BLaER1 (cell line): ENCODE data around the gene PFKP.

Source experiments
- H3K27ac ChIP-seq: shearing (Covaris generic); formaldehyde crosslinking; 2 replicates; pipeline ENCODE4 v1.8.1; 2022
- H3K27me3 ChIP-seq: shearing (Covaris generic); formaldehyde crosslinking; 2 replicates; pipeline ENCODE4 v1.8.1; 2022
- H3K36me3 ChIP-seq: shearing (Covaris generic); formaldehyde crosslinking; 2 replicates; pipeline ENCODE4 v1.8.1; 2022
- H3K4me1 ChIP-seq: shearing (Covaris generic); formaldehyde crosslinking; 2 replicates; pipeline ENCODE4 v1.8.1; 2022
- H3K4me2 ChIP-seq: shearing (Covaris generic); formaldehyde crosslinking; 2 replicates; pipeline ENCODE4 v1.8.1; 2022
- H3K4me3 ChIP-seq: shearing (Covaris generic); formaldehyde crosslinking; 2 replicates; pipeline ENCODE4 v1.8.1; 2022
- H3K9ac ChIP-seq: shearing (Covaris generic); formaldehyde crosslinking; 2 replicates; pipeline ENCODE4 v1.8.1; 2022
- H3K9me3 ChIP-seq: shearing (Covaris generic); formaldehyde crosslinking; 2 replicates; pipeline ENCODE4 v1.8.1; 2022
- H4K20me1 ChIP-seq: shearing (Covaris generic); formaldehyde crosslinking; 2 replicates; pipeline ENCODE4 v1.8.1; 2022
- Cebpa-rat ChIP-seq: shearing (Covaris generic); IDR thresholded peaks from 2 replicates; pipeline ENCODE4 v1.8.1; 2022

Gene PFKP

GRCh38 chr10:3077509-3077908 is 10.2 kb downstream of the PFKP start:
- Histone ChIP-seq H3K4me3 (no peak overlapping the region), H3K9me3 (no peaks in the 10 kb centered on the region), H3K4me1 (peaks cover 54% of the 10 kb centered on the region), H3K4me2 (no peak overlapping the region), H3K9ac (no peak overlapping the region), H3K27me3 (no peaks in the 10 kb centered on the region), H3K36me3 (peaks cover 81% of the 10 kb centered on the region), H3K27ac (no peak overlapping the region), H4K20me1 (peaks cover 99% of the 10 kb centered on the region)
- no peak for TF ChIP-seq Cebpa-rat

- H4K20me1 ChIP-seq: peaks cover 99% of the 10 kb centered on the region
- TF ChIP-seq Cebpa-rat: no peak
- no peaks in the 10 kb centered on the region for H3K27me3 ChIP-seq
- peaks cover 81% of the 10 kb centered on the region for H3K36me3 ChIP-seq
- H3K9me3 ChIP-seq: no peaks in the 10 kb centered on the region
- no peak overlapping the region for H3K4me3 ChIP-seq
- peak overlapping the region; percentile 3; the same call in 1 of the 2 replicates for H3K4me2 ChIP-seq
- no peak overlapping the region for H3K9ac ChIP-seq
- no peak overlapping the region for H3K27ac ChIP-seq
- peaks cover 49% of the 10 kb centered on the region for H3K4me1 ChIP-seq
Measured at GRCh38 chr10:3077940-3078630, 10.7 kb downstream of the PFKP start.

- no peaks in the 10 kb centered on the region for H3K27me3 ChIP-seq
- no peaks in the 10 kb centered on the region for H3K9me3 ChIP-seq
- peaks cover 86% of the 10 kb centered on the region for H4K20me1 ChIP-seq
- no peak overlapping the region for H3K4me2 ChIP-seq
- no peak overlapping the region for H3K4me3 ChIP-seq
- H3K36me3 ChIP-seq: peaks cover 67% of the 10 kb centered on the region
- H3K4me1 ChIP-seq: peaks cover 23% of the 10 kb centered on the region
- H3K27ac ChIP-seq: no peak overlapping the region
- no peak for TF ChIP-seq Cebpa-rat
- H3K9ac ChIP-seq: no peak overlapping the region
Measured at GRCh38 chr10:3081383-3081981, 14.1 kb downstream of the PFKP start.

GRCh38 chr10:3082290-3082689 is 14.9 kb downstream of the PFKP start:
- Histone ChIP-seq H3K4me1 (peaks cover 23% of the 10 kb centered on the region), H3K4me3 (no peak overlapping the region), H3K27me3 (no peaks in the 10 kb centered on the region), H3K4me2 (no peak overlapping the region), H4K20me1 (peaks cover 86% of the 10 kb centered on the region), H3K36me3 (peaks cover 70% of the 10 kb centered on the region), H3K9ac (no peak overlapping the region), H3K27ac (no peak overlapping the region), H3K9me3 (no peaks in the 10 kb centered on the region)
- TF ChIP-seq Cebpa-rat: no peak

- no peak overlapping the region for H3K27ac ChIP-seq
Measured at GRCh38 chr10:3085785-3086567, 18.6 kb downstream of the PFKP start.

GRCh38 chr10:3090388-3090787 is 23.0 kb downstream of the PFKP start:
- TF ChIP-seq Cebpa-rat: no peak

More at GRCh38 chr10:3085785-3086567, 18.6 kb downstream of the PFKP start:
- Histone ChIP-seq H3K4me1 (peaks cover 12% of the 10 kb centered on the region), H3K4me2 (no peak overlapping the region), H3K36me3 (peaks cover 81% of the 10 kb centered on the region), H3K27me3 (no peaks in the 10 kb centered on the region), H3K9ac (no peak overlapping the region), H4K20me1 (peaks cover 84% of the 10 kb centered on the region), H3K9me3 (no peaks in the 10 kb centered on the region), H3K4me3 (no peak overlapping the region)
- TF ChIP-seq Cebpa-rat: no peak

GRCh38 chr10:3090914-3091787 is 23.8 kb downstream of the PFKP start:
- H3K4me1 ChIP-seq: peaks cover 63% of the 10 kb centered on the region
- peaks cover 97% of the 10 kb centered on the region for H4K20me1 ChIP-seq
- no peaks in the 10 kb centered on the region for H3K27me3 ChIP-seq
- peak overlapping the region; percentile 68; the same call in 1 of the 2 replicates for H3K4me2 ChIP-seq
- H3K4me3 ChIP-seq: no peak overlapping the region
- TF ChIP-seq Cebpa-rat: no peak
- no peak overlapping the region for H3K9ac ChIP-seq
- H3K9me3 ChIP-seq: no peaks in the 10 kb centered on the region
- H3K36me3 ChIP-seq: peaks cover 92% of the 10 kb centered on the region
- H3K27ac ChIP-seq: 0 out of 2 replicates have a peak overlapping the region, but pooled peaks have one; percentile 23

More at GRCh38 chr10:3090388-3090787, 23.0 kb downstream of the PFKP start:
- no peak overlapping the region for H3K27ac ChIP-seq
- no peaks in the 10 kb centered on the region for H3K27me3 ChIP-seq
- H3K9me3 ChIP-seq: no peaks in the 10 kb centered on the region
- no peak overlapping the region for H3K9ac ChIP-seq
- H3K4me3 ChIP-seq: no peak overlapping the region
- H3K4me2 ChIP-seq: no peak overlapping the region; the same call in 1 of the 2 replicates
- H3K4me1 ChIP-seq: peaks cover 55% of the 10 kb centered on the region
- H3K36me3 ChIP-seq: peaks cover 89% of the 10 kb centered on the region
- peaks cover 93% of the 10 kb centered on the region for H4K20me1 ChIP-seq

GRCh38 chr10:3091921-3092320 is 24.6 kb downstream of the PFKP start:
- peak overlapping the region; percentile 68 for H3K4me2 ChIP-seq
- no peak for TF ChIP-seq Cebpa-rat

GRCh38 chr10:3093996-3094395 is 26.6 kb downstream of the PFKP start:
- Histone ChIP-seq H3K4me2 (peak overlapping the region; percentile 29; the same call in 1 of the 2 replicates), H3K36me3 (peaks cover 94% of the 10 kb centered on the region), H3K4me3 (no peak overlapping the region), H3K27me3 (no peaks in the 10 kb centered on the region), H3K9ac (no peak overlapping the region), H3K9me3 (no peaks in the 10 kb centered on the region), H4K20me1 (peaks cover 100% of the 10 kb centered on the region), H3K4me1 (peaks cover 65% of the 10 kb centered on the region), H3K27ac (no peak overlapping the region)
- TF ChIP-seq Cebpa-rat: no peak

More at GRCh38 chr10:3091921-3092320, 24.6 kb downstream of the PFKP start:
- Histone ChIP-seq H4K20me1 (peaks cover 97% of the 10 kb centered on the region), H3K36me3 (peaks cover 91% of the 10 kb centered on the region), H3K27ac (no peak overlapping the region), H3K4me3 (no peak overlapping the region), H3K4me1 (peaks cover 65% of the 10 kb centered on the region), H3K9me3 (no peaks in the 10 kb centered on the region), H3K9ac (no peak overlapping the region), H3K27me3 (no peaks in the 10 kb centered on the region)
